Neutrophil (primary cell): ENCODE data around the gene CHST12.

Experiments used
- H3K27ac ChIP-seq: fragments of 200-600 bp; sonication (generic); 2 replicates; pipeline ENCODE4 v1.5.1; 2016; ENCODE audit warnings: mild to moderate bottlenecking, moderate library complexity
- H3K27me3 ChIP-seq: fragments of 200-600 bp; sonication (generic); 2 replicates; pipeline ENCODE4 v1.6.0; 2016; ENCODE audit warnings: mild to moderate bottlenecking
- H3K36me3 ChIP-seq: fragments of 200-600 bp; sonication (generic); 2 replicates; pipeline ENCODE4 v1.5.1; 2017
- H3K4me1 ChIP-seq, 2 experiments: fragments of 200-600 bp in 1 of 2; sonication (generic) in 1 of 2; 1 replicate in 1 of 2; 2 replicates in 1 of 2; pipeline versions ENCODE4 v1.5.1 to v1.6.1; 2013 to 2016; ENCODE audit warnings: low read depth in 1 of 2, low read length in 1 of 2, mild to moderate bottlenecking in 1 of 2, moderate library complexity in 1 of 2; ENCODE audit not compliant: control insufficient read depth in 1 of 2, insufficient read depth in 1 of 2
- H3K4me3 ChIP-seq, 2 experiments: fragments of 200-600 bp in 1 of 2; sonication (generic) in 1 of 2; 1 replicate in 1 of 2; 2 replicates in 1 of 2; pipeline ENCODE4 v1.5.1; 2013 to 2016; ENCODE audit warnings: low read depth in 1 of 2, low read length in 1 of 2, mild to moderate bottlenecking in 1 of 2, moderate library complexity in 1 of 2
- H3K9me3 ChIP-seq: fragments of 200-600 bp; sonication (generic); 2 replicates; pipeline ENCODE4 v1.5.1; 2016
- TF ChIP-seq, protein P1 (sequence below): fragments of 200-600 bp; sonication (generic); IDR thresholded peaks from 2 replicates; pipeline ENCODE4 v1.5.1; 2016; ENCODE audit warnings: antibody characterized with exemption

The CHST12 gene

GRCh38 chr7:2402687-2403013, 761 bp upstream of the CHST12 start:
- peak overlapping the region; percentile 58 for H3K27ac ChIP-seq
- H3K9me3 ChIP-seq = no peaks in the 10 kb centered on the region
- TF ChIP-seq, protein P1, sequence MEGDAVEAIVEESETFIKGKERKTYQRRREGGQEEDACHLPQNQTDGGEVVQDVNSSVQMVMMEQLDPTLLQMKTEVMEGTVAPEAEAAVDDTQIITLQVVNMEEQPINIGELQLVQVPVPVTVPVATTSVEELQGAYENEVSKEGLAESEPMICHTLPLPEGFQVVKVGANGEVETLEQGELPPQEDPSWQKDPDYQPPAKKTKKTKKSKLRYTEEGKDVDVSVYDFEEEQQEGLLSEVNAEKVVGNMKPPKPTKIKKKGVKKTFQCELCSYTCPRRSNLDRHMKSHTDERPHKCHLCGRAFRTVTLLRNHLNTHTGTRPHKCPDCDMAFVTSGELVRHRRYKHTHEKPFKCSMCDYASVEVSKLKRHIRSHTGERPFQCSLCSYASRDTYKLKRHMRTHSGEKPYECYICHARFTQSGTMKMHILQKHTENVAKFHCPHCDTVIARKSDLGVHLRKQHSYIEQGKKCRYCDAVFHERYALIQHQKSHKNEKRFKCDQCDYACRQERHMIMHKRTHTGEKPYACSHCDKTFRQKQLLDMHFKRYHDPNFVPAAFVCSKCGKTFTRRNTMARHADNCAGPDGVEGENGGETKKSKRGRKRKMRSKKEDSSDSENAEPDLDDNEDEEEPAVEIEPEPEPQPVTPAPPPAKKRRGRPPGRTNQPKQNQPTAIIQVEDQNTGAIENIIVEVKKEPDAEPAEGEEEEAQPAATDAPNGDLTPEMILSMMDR = no peak
- H3K4me1 ChIP-seq = peaks cover 84% of the 10 kb centered on the region in 2 experiments
- H3K36me3 ChIP-seq = no peaks in the 10 kb centered on the region
- H3K4me3 ChIP-seq = peak overlapping the region; percentile 74 to 76
- no peaks in the 10 kb centered on the region for H3K27me3 ChIP-seq

DNA sequence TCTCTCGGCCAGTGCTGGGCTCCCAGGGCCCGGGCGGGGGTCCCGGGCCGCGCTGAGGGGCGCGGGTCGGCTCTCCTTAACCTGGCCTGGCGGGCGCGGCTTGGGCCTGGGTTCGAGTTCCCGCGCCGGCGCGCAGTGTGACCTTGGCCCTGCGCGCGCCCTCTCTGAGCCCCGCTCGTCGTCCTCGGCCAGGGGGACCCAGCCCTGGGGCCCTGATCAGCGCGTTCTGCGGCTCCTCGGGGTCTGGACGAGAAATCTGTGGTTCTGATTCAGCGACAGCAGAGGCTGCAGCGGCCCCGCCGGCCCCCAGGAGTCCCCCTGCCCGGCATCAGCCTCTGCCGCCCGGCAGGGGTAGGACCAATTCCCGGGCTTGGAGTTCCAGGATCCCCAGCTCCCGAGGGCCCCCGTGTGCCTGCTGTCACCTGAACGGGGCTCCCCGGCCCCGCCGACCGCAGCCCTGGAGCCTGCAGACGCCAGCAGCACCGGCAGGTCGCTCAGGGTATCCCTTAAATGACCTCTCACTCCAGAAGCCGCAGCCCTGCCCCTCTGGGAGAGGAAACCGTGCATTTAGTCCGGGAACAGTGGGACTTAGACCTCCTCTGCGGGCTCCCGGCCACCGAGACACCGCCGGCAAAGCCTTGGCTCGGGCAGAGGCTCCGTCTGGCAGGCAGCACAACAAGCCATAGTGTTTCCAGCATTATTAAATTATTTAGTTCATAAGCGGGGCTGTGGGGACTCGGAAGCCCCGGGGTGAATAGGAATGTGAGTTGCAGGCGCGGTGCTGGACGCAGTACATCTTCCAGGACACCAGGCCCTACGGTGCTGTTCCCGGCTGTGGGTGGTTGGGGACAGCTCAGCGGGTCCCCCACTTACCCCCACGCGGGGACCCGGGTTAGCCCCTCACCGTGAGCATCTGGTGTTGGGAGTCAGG, 572 bp downstream of the CHST12 start:
- Histone ChIP-seq H3K4me1 (peaks cover 75 to 81% of the 10 kb centered on the region in 2 experiments), H3K27ac (peak overlapping the region; percentile 58)

DNA sequence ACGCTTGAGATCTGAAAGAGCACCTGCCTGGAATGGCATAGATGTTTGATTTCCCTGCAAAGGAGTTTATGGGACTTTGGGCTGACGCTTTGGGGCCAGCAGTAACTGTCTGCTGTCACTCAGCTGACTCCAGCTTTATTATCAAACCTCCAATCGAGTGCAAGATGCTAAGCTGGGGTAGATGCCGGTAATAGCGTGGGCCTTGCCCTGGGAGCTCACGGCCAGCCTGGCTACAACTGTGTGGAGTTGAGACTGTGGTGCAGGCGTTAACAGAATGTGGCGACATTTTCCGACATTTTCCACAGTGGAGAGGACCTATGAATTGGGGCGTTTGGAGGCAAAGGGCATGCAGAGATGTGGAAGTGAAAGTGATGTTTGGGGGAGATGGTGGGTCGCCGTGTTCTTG, 1.3 kb downstream of the CHST12 start:
- no peaks in the 10 kb centered on the region for H3K9me3 ChIP-seq
- H3K4me3 ChIP-seq = peak overlapping the region in 1 of 2 experiments; percentile 74
- H3K27ac ChIP-seq = no peak overlapping the region
- H3K27me3 ChIP-seq = no peaks in the 10 kb centered on the region
- TF ChIP-seq, protein P1 = no peak
- H3K4me1 ChIP-seq = peaks cover 72 to 80% of the 10 kb centered on the region in 2 experiments
- no peaks in the 10 kb centered on the region for H3K36me3 ChIP-seq

More for the DNA sequence above, 572 bp downstream of the CHST12 start:
- TF ChIP-seq, protein P1 = no peak
- Histone ChIP-seq H3K36me3 (no peaks in the 10 kb centered on the region), H3K27me3 (no peaks in the 10 kb centered on the region), H3K9me3 (no peaks in the 10 kb centered on the region), H3K4me3 (peak overlapping the region; percentile 74 to 76)

DNA sequence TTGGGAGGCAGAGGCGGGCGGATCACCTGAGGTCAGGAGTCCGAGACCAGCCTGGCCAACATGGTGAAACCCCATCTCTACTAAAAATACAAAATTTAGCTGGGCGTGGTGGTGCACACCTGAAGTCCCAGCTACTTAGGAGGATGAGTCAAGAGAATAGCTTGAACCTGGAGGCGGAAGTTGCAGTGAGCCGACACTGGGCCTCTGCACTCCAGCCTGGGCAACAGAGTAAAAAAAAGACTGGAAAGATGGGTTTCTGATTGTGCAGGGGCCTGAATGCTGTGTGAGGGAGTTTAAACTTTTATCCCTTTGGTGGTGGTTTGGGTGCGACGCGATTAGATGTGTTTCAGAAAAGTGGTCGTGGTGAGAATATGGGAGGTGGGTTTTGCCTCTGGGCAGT, 1.8 kb downstream of the CHST12 start:
- TF ChIP-seq, protein P1 = no peak
- Histone ChIP-seq H3K4me3 (peak overlapping the region in 1 of 2 experiments; percentile 38), H3K27me3 (no peaks in the 10 kb centered on the region), H3K27ac (peak overlapping the region; percentile 57), H3K36me3 (no peaks in the 10 kb centered on the region), H3K9me3 (no peaks in the 10 kb centered on the region), H3K4me1 (peaks cover 72 to 80% of the 10 kb centered on the region in 2 experiments)

GRCh38 chr7:2405601-2406345, 2.4 kb downstream of the CHST12 start:
- TF ChIP-seq, protein P1 = no peak
- H3K27me3 ChIP-seq = no peaks in the 10 kb centered on the region
- peaks cover 71 to 80% of the 10 kb centered on the region in 2 experiments for H3K4me1 ChIP-seq
- H3K4me3 ChIP-seq = peak overlapping the region in 1 of 2 experiments; percentile 38
- no peaks in the 10 kb centered on the region for H3K9me3 ChIP-seq
- H3K36me3 ChIP-seq = no peaks in the 10 kb centered on the region
- H3K27ac ChIP-seq = peak overlapping the region; percentile 57
